Suppressor macrophage treated with lipopolysaccharide for 4 hours (primary cell): ENCODE measurements around the gene FGF18.

Source experiments
- DNase-seq: peaks from one replicate; pipeline ENCODE4 v3.0.0-alpha.2; 2020

The FGF18 gene

GRCh38 chr5:171506951-171507350, 87.5 kb downstream of the FGF18 start:
- DNase-seq: no peak
